WTC11 (cell line): ENCODE measurements around the gene HGS. TPM values are rescaled to one million over a fixed set of nuclear protein-coding genes. Genes with fewer than 3 reads are reported as not detected.
"Not testable (repeated sequence)": the region's sequence is repeated elsewhere in the genome, so short reads cannot be mapped to it uniquely, and the experiment has no call there.

Source experiments
- ATAC-seq: fragments of 200-7000 bp; cut with Tn5 transposase; 2 replicates; pipeline ENCODE4 v1.10.0; 2021; ENCODE audit warnings: mild to moderate bottlenecking, moderate library complexity
- CTCF ChIA-PET: fragments of 300-600 bp; sonication (Branson Sonifier 250); formaldehyde crosslinking; loops from one replicate; lab custom pipeline; 2021; ENCODE audit warnings: antibody characterized with exemption; lab: Charles Lee
- POLR2A ChIA-PET: fragments of 350-600 bp; sonication (Branson Sonifier 250); formaldehyde crosslinking; loops from one replicate; lab custom pipeline; 2021; ENCODE audit warnings: antibody characterized with exemption; lab: Charles Lee
- DNase-seq: peaks from one replicate; pipeline ENCODE4 v3.0.0; 2021; ENCODE audit warnings: low spot score
- H3K27ac Mint-ChIP-seq: 2 replicates; pipeline ENCODE4 v1.8.0; 2021; ENCODE audit warnings: mixed read lengths
- H3K27me3 Mint-ChIP-seq: 2 replicates; pipeline ENCODE4 v1.8.0; 2021; ENCODE audit warnings: low read depth, mild to moderate bottlenecking, moderate library complexity, mixed read lengths
- H3K36me3 Mint-ChIP-seq: 2 replicates; pipeline ENCODE4 v1.8.0; 2021; ENCODE audit warnings: mixed read lengths
- H3K4me1 Mint-ChIP-seq: 2 replicates; pipeline ENCODE4 v1.8.0; 2022; ENCODE audit warnings: mixed read lengths
- H3K4me3 Mint-ChIP-seq: 2 replicates; pipeline ENCODE4 v1.8.0; 2021; ENCODE audit warnings: mild to moderate bottlenecking, moderate library complexity, mixed read lengths
- H3K9me3 Mint-ChIP-seq: 2 replicates; pipeline ENCODE4 v1.8.0; 2021; ENCODE audit warnings: mixed read lengths
- ATF1 ChIP-seq: sonication (generic); formaldehyde crosslinking; IDR thresholded peaks from 2 replicates; pipeline ENCODE4 v1.8.1; 2023; ENCODE audit warnings: mild to moderate bottlenecking, moderate library complexity, missing genetic modification reagents
- ATF6 ChIP-seq: sonication (generic); formaldehyde crosslinking; IDR thresholded peaks from 2 replicates; pipeline ENCODE4 v1.8.1; 2023; ENCODE audit warnings: mild to moderate bottlenecking, missing genetic modification reagents
- CBFB ChIP-seq: sonication (generic); formaldehyde crosslinking; IDR thresholded peaks from 2 replicates; pipeline ENCODE4 v1.8.1; 2022; ENCODE audit warnings: mild to moderate bottlenecking, low read depth, missing genetic modification reagents
- CREM ChIP-seq: sonication (generic); formaldehyde crosslinking; IDR thresholded peaks from 2 replicates; pipeline ENCODE4 v1.8.1; 2022; ENCODE audit warnings: mild to moderate bottlenecking, missing genetic modification reagents, moderate library complexity
- CTCF ChIP-seq: fragments of 200-600 bp; IDR thresholded peaks from 2 replicates; pipeline ENCODE4 v1.8.0; 2022; ENCODE audit warnings: antibody characterized with exemption
- E2F1 ChIP-seq: sonication (generic); formaldehyde crosslinking; IDR thresholded peaks from 2 replicates; pipeline ENCODE4 v1.8.0; 2022; ENCODE audit warnings: mild to moderate bottlenecking, missing genetic modification reagents
- FOXJ3 ChIP-seq: sonication (generic); formaldehyde crosslinking; IDR thresholded peaks from 2 replicates; pipeline ENCODE4 v1.9.0; 2021; ENCODE audit warnings: missing genetic modification reagents, mild to moderate bottlenecking, borderline replicate concordance
- FOXK1 ChIP-seq: sonication (generic); formaldehyde crosslinking; IDR thresholded peaks from 2 replicates; pipeline ENCODE4 v1.8.0; 2022; ENCODE audit warnings: mild to moderate bottlenecking, moderate library complexity, missing genetic modification reagents
- IRF1 ChIP-seq: sonication (generic); formaldehyde crosslinking; IDR thresholded peaks from 2 replicates; pipeline ENCODE4 v1.8.0; 2023; ENCODE audit warnings: missing genetic modification reagents
- MYBL2 ChIP-seq: sonication (generic); formaldehyde crosslinking; IDR thresholded peaks from 2 replicates; pipeline ENCODE4 v1.8.1; 2023; ENCODE audit warnings: mild to moderate bottlenecking, moderate library complexity, missing genetic modification reagents
- NFYB ChIP-seq: sonication (generic); formaldehyde crosslinking; conservative IDR thresholded peaks from 2 replicates; pipeline ENCODE4 v1.8.0; 2022; ENCODE audit warnings: low read depth, missing genetic modification reagents
- PREB ChIP-seq: sonication (generic); formaldehyde crosslinking; IDR thresholded peaks from 2 replicates; pipeline ENCODE4 v1.8.1; 2022; ENCODE audit warnings: mild to moderate bottlenecking, missing genetic modification reagents, moderate library complexity, borderline replicate concordance
- SOX15 ChIP-seq: fragments of 250-450 bp; sonication (Bioruptor Pico); IDR thresholded peaks from 2 replicates; pipeline ENCODE4 v1.9.0; 2021; ENCODE audit warnings: mild to moderate bottlenecking
- STAT6 ChIP-seq: sonication (generic); formaldehyde crosslinking; conservative IDR thresholded peaks from 2 replicates; pipeline ENCODE4 v1.8.1; 2023; ENCODE audit warnings: mild to moderate bottlenecking, low read depth, missing genetic modification reagents, moderate library complexity
- TEAD4 ChIP-seq: sonication (generic); formaldehyde crosslinking; IDR thresholded peaks from 2 replicates; pipeline ENCODE4 v1.8.0; 2022; ENCODE audit warnings: mild to moderate bottlenecking, missing genetic modification reagents
- TP53 ChIP-seq: sonication (generic); formaldehyde crosslinking; IDR thresholded peaks from 2 replicates; pipeline ENCODE4 v1.8.1; 2023; ENCODE audit warnings: mild to moderate bottlenecking, missing genetic modification reagents
- total RNA-seq: library from RNA; stranded (reverse); gene quantifications from 3 replicates; pipeline ENCODE4 v1.2.3, GENCODE V29; 2021

Gene HGS
- total RNA-seq, 1 experiment from 2014 or later: 113 TPM

- H3K9me3 Mint-ChIP-seq, ATAC-seq, H3K4me3 Mint-ChIP-seq, H3K27me3 Mint-ChIP-seq, H3K27ac Mint-ChIP-seq, H3K4me1 Mint-ChIP-seq, POLR2A ChIA-PET: not testable (repeated sequence)
- DNase-seq: peak; percentile 51
- CTCF ChIA-PET: interaction anchor here (0.6 to 1.9 kb wide), 10 partner anchors 9 to 1306 kb away, joined by 3 to 9 read pairs (median 5); partner anchors contain the start of genes ARL16, CCDC137, HGS and MRPL12
- 0 out of 2 replicates have a peak, but pooled peaks have one; percentile 11 for TF ChIP-seq CTCF
- H3K36me3 Mint-ChIP-seq: peaks cover 33% of the 10 kb centered on the region
Measured at GRCh38 chr17:81675515-81676221, 8.1 kb upstream of the HGS start.

- DNase-seq (no peak), ATAC-seq (no peak)
- Mint-ChIP-seq H3K27me3 (no peaks in the 10 kb centered on the region), H3K4me3 (no peak overlapping the region), H3K4me1 (no peaks in the 10 kb centered on the region), H3K27ac (no peak overlapping the region), H3K9me3 (no peaks in the 10 kb centered on the region), H3K36me3 (peaks cover 28% of the 10 kb centered on the region)
- CTCF ChIA-PET: interaction anchor here (1.2 to 1.6 kb wide), 3 partner anchors 10 to 26 kb away, joined by 5 to 6 read pairs (median 5); partner anchors contain the start of genes CCDC137, MRPL12 and OXLD1
- TF ChIP-seq E2F1 (CRISPR knock-in tag) (no peak), FOXJ3 (CRISPR knock-in tag) (no peak), CBFB (no peak), TP53 (CRISPR knock-in tag) (no peak), SOX15 (CRISPR knock-in tag) (no peak), STAT6 (no peak), CREM (CRISPR knock-in tag) (no peak), TEAD4 (CRISPR knock-in tag) (no peak), IRF1 (no peak), PREB (CRISPR knock-in tag) (no peak), NFYB (CRISPR knock-in tag) (no peak), MYBL2 (no peak), FOXK1 (no peak), ATF1 (no peak), ATF6 (CRISPR knock-in tag) (no peak)
- POLR2A ChIA-PET: no interaction called here
Measured at GRCh38 chr17:81676906-81677305, 6.9 kb upstream of the HGS start.
